Mammary epithelial cell (primary cell): Measurements from ENCODE around the gene NATD1.

Experiments used
- CTCF ChIP-seq, 2 donors: IDR thresholded peaks in 1 of 2; conservative IDR thresholded peaks in 1 of 2; 2 replicates each; pipeline ENCODE4 v1.5.1; 2011 to 2012; ENCODE audit warnings: inconsistent platforms in 2 of 2, low read length in 2 of 2, mild to moderate bottlenecking in 2 of 2, control low read depth in 1 of 2, low read depth in 1 of 2; ENCODE audit not compliant: insufficient read depth in 1 of 2; ENCODE audit errors: extremely low read depth in 1 of 2
- EZH2 ChIP-seq: IDR thresholded peaks from 2 replicates; pipeline ENCODE4 v1.6.1; 2012; ENCODE audit warnings: low read length, inconsistent platforms, borderline replicate concordance

DNA sequence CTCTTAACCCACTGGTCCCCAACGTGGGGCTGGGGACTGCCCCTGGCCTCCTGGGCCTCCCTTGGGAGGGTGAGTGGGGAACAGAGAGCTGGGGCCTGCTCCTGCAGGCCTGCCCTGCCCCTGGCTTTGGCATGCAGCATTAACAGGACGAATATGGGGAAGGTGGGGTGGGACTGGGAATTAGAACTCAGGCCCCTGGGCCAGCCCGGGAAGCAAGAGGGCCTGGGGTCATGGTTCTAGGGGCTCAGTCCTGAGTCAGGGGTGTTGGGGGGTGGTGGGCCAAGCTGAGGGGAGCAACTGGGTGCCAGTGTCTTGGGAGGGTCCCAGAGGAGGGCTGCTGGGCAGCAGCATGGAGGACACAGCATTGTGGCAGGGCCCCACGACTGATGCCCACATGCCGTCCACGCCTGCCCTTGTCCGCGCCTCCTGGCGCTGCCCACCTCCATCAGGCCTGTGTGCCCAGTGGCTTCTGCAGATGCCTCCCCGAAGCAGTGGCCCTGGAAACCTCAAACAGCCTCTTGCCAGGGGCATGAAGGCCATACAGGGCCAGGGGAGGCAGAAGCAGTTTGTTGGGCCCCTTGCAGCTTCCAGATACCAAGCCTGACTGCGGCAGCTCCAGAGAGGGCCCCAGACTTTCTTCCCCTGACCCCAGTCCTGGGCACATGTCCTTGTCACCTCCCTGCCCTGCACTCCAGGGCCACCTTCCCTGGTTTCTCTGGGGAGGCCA lies 36.1 kb upstream of the NATD1 start:
- TF ChIP-seq CTCF (conservative IDR thresholded peaks at IDR 0.05 in 1 of 2, IDR thresholded peaks at IDR 0.05 in 1 of 2; ENCODE audit: extremely low read depth in 1 of 2, insufficient read depth in 1 of 2, low read depth in 1 of 2, low read length in 2 of 2) (no peak), EZH2 (no peak)
